Activated naive CD4-positive, alpha-beta T cell (primary cell): ENCODE data around the gene TAS2R40.
"Not testable (repeated sequence)": the region's sequence is repeated elsewhere in the genome, so short reads cannot be mapped to it uniquely, and the experiment has no call there.

Source experiments
- DNase-seq, 4 experiments: peaks; one replicate each; lab custom pipeline; 2025; lab: John Stamatoyannopoulos, UW

TAS2R40 gene

DNA sequence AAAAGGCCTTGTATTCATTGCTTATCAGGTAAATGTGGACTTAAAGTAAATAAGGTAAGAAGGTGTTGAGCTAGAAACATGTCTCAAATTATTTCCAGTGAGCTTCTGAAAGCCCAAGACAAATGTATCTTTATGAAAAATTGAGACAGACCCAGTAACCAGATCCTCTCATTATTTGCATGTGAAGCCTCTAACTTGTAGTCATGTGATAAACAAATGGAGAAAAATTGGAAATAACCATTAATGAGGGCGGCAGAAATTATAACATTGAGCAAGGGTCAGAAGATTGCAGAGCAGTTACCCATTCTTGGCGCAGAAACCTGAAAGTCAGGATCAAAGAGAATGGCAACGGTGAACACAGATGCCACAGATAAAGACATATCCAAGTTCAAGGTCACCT lies at the start of gene TAS2R40:
TAS2R40 (plus strand) TSS at position 301 of the 400 bp plus-strand sequence; CDS start at position 343, 42 bp downstream.
- DNase-seq = no peak

DNA sequence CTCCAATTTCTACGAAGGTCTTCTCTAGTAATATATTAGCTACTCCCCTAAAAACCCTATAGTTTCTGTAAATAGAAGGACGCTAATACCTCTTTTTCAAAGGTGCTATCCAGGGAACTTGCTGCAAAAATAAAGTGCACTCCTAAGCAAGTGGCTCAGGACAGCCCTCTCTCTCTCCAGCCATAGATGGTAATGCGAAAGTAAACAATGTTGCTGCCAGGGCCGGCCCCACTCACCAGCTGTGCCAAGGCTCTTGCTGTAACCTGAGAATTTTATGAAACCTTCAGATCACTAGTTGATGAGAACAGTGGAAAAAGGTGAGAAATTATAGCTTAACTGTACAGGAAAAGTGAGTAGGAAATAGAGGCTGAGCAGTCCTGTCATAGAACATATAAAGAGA lies 49.5 kb upstream of the TAS2R40 start:
- no peak for DNase-seq

DNA sequence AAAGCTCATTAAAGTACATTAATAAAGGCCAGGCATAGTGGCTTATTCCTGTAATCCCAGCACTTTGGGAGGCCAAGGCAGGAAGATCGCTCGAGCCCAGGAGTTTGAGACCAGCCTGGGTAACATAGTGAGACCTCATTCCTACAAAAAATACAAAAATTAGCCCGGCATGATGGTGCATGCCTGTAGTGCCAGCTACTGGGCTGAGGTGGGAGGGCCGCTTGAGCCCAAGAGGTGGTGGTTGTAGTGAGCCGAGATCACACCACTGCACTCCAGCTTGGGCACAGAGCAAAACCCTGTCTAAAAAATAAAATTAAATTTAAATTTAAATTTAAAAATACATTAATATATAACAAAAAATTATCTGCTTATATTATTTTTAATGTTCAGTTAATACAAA lies 45.7 kb upstream of the TAS2R40 start:
- DNase-seq = no peak

DNA sequence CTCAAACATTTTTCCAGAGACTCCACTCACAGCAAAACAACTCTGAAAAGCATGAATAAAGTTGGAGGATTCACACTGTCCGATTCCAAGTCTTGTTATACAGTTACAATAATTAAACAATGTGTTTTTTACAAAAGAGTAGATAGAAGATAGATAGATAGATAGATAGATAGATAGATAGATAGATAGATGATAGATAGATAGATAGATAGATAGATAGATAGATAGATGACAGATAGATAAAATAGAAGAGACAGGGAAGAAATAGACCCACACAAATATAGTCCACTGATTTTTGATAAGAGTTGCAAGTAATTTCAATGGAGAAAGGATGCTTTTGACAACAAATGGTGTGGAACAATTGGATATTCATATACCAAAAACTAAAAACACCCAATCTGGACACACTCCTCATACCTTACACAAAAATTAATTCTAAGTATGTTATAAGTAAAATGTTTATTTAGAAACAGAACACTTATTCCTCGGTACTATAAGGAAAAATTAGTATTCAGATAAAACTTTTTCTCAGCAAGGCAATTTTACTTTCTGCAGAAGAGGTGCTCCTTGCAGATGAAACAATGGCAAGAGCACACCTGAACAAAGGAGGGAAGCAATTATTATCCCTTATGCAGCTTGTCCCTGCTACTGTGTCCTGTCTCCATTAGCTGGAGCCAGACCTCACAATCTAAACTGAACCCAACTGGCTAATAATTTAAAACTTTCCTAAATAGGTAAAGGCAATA lies 44.3 kb upstream of the TAS2R40 start:
- no peak for DNase-seq

DNA sequence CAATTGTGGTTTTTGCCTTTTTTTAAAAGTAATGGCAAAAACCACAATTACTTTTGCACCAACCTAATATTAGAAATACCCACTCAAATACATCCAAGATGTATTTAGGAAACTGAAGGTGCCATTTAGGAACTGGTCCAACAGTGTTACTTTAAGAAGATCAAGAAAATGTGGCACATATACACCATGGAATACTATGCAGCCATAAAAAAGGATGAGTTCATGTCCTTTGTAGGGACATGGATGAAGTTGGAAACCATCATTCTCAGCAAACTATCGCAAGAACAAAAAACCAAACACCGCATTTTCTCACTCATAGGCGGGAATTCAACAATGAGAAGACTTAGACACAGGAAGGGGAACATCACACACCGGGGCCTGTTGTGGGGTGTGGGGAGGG lies 41.1 kb upstream of the TAS2R40 start:
- DNase-seq = not testable (repeated sequence)

DNA sequence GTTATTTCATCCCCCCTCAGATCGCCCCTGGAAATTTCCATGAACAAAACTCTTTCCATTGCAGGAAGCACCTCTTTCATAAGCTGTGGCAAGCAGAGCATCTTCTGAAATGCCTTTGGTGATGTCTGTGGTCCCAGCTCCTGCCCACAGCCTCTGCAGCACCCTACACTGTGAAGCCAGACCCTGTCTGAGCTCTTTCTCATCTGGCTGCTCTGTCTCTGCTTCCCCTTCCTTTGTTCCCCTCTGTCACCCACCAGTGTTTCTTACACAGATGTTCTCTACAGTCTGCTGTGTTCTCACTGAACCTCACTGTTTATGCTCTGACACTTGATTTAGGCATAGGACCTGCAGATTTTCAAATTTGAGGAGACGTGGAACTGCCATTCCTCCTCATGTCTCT lies 40.5 kb upstream of the TAS2R40 start:
- DNase-seq = no peak

DNA sequence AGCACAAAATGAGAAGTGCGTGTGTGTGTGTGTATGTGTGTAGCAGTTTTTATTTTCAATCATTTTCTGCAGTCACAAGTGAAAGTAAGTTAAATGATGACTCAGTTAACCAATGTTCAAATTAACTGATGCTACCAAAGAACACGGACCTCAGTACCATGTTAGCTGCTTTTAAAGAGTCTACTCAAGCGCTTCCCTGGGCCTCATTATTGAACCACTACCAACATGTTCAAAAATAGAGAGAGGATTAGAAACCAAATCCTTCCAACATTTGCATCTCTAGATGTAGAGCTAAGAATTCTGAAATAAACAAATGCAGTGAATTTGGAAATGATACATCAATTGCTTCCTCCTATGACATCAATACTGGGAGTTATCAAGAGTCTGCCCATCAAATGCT lies 38.8 kb upstream of the TAS2R40 start, which contains the start of gene TAS2R39:
TAS2R39 (plus strand) TSS at position 396 of the 400 bp plus-strand sequence; CDS start at position 396, 0 bp downstream.
- DNase-seq = no peak

DNA sequence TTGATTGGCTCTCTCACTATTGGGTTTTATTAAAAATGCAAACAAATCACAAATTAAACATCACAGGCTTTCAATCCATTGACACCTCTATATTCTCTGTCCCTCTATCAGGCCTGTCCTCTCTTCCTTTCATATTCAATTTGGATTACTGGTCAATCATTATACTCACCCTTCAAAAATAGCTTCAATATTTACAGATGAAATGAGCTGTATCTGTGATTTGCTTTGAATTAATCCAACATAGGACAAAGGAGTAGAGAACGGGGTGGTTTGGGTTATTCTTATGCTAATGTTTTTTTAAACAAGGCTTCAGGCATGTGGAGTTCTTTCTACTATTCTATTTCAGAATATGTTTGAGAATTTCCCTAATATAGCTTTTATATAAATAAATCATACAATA lies 36.3 kb upstream of the TAS2R40 start:
- no peak for DNase-seq

DNA sequence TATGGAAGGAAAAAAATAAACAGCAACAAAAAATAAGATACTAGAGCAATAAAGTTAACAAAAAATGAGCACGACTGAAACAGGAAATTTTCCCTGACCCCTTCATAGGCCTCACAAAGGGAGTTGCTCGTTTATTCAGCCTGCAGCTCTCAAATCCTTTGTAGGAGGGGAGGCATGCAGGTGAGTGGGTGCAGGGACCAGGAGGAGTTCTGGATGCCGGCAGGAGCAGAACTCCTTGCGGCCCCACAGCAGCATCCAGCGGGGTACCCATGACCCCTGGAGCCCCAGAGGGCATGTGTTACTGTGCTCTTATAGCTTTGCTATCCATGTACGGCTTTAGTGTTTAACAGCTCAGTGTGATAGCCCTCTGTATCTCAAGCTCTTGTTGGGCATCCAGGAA lies 32.8 kb upstream of the TAS2R40 start:
- DNase-seq = no peak

DNA sequence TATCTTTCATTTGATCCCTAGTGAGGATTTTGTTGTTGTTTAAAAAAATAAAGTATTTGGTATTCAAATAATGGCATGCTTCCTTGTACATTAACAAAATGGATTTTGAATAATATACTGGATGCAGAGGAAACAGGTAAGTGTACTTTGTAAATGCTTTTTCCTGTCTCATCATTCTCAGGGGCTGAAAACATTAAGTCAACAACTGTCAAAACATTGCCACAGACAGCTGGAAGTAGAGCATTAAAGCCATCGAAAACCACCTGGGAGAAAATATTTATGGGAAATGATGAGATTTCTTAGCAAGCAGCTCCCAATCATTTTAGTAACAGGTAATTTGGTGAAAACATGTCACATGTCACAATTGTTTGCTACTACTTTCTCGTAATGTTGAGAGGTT lies 28.0 kb upstream of the TAS2R40 start:
- no peak for DNase-seq

DNA sequence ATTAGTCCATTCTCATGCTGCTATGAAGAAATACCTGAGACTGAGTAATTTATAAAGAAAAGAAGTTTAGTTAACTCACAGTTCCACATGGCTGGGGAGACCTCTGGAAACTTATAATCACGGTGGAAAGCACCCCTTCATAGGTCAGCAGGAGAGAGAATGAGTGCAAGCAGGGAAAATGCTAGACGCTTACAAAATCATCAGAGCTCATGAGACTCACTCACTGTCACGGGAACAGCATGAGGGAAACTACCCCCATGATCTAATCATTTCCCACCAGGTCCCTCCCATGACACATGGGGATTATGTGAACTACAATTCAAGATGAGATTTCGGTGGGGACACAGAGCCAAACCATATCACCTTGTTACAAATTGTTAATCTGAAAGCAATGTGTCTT lies 22.8 kb upstream of the TAS2R40 start:
- DNase-seq = no peak

DNA sequence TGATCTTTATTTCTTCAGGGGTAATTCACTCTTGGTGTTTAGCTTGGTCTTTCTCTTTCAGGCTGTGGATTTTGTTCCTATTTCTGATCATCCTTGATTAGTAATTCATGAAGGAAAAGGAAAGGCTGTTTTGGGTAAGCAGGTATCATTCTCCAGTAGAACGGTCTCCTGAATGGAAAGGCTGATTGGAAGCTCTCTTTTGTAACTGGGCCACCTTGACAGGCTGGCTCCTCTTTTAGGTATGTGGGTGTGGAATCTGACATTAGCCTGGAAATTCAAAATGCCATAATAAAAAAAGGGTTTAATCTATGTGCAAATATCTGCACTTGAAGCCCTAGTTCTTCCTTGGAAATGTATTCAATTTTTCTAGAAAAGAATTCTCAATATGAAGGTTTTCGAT lies 19.7 kb upstream of the TAS2R40 start:
- no peak for DNase-seq

DNA sequence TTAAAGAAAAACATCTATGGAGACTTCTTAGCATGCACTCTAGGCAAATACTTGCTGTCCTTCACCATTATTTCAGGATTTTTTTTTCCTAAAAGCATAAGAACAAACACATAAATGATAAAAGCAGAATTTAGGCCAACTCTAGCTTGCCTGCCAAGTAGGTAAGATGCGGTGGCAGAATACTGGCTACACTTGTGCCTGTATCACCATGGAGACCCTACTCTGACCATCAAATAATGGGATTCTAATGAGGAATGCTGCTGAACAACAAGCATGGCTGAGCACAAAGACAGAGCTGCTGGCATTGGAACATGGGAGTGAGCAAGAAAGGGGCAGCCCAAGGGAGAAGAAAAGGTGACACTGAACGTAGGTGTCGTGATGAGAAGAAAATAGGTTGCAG lies 18.5 kb upstream of the TAS2R40 start:
- no peak for DNase-seq

DNA sequence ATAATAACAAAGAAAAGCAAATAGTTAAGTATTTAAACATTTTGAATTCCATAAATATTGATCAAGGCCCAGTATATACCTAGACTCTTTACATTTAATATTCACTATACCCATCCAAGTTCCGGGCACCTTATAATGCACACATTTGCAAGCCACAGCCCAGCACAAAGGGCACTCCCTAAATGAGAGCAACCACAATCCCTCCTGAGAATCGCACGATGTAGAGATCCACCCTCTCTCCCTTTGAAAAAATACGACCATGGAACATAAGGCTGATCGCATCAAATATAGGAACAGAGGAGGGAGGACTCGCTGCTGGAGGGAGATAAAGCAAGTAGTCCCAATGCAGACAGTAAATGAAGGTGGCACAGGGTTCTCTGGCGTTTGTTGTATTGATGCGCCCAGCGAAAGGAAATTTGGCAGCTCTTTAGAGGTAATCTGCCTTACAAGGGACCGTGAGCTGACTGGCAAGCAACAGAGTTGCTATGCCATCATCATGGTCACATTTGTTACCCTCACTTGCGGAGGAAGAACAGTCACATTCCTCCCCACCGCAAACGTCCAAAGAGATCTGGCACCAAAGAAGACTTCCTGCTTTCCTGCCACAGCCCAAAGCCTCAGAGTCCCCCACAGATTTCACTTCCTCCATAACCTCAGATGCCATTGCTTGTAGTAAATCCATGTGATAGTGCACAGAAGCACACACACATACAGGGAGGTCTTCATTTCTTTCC lies 16.1 kb upstream of the TAS2R40 start:
- DNase-seq = no peak

DNA sequence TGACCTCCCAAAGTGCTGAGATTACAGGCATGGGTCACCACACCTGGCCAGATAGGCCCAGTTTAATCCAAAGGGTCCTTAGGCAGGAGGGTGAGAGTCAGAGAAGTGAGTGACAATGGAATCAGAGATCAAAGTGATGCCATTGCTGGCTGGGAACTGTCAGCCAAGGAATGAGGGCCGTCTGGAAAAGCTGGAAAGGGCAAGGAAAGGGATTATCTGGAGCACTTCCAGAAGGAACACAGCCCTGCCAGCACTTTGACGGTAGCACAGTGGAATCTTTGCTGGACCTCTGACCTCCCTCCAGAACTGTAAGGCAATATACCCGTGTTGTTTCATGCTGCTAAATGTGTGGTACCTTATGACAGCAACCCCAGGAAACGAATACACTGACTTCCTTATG lies 11.3 kb upstream of the TAS2R40 start:
- DNase-seq = no peak

DNA sequence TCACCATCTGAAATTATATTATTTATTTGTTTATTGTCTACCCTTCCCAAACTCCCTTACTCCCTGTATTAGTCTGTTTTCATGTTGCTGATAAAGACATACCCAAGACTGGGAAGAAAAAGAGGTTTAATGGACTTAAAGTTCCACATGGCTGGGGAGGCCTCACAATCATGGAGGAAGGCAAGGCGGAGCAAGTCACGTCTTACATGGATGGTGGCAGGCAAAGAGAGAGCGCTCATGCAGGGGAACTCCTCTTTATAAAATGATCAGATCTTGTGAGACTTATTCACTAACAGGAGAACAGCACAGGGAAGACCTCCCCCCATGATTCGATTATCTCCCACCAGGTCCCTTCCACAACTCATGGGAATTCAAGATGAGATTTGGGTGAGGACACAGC lies 8.4 kb upstream of the TAS2R40 start:
- not testable (repeated sequence) for DNase-seq

DNA sequence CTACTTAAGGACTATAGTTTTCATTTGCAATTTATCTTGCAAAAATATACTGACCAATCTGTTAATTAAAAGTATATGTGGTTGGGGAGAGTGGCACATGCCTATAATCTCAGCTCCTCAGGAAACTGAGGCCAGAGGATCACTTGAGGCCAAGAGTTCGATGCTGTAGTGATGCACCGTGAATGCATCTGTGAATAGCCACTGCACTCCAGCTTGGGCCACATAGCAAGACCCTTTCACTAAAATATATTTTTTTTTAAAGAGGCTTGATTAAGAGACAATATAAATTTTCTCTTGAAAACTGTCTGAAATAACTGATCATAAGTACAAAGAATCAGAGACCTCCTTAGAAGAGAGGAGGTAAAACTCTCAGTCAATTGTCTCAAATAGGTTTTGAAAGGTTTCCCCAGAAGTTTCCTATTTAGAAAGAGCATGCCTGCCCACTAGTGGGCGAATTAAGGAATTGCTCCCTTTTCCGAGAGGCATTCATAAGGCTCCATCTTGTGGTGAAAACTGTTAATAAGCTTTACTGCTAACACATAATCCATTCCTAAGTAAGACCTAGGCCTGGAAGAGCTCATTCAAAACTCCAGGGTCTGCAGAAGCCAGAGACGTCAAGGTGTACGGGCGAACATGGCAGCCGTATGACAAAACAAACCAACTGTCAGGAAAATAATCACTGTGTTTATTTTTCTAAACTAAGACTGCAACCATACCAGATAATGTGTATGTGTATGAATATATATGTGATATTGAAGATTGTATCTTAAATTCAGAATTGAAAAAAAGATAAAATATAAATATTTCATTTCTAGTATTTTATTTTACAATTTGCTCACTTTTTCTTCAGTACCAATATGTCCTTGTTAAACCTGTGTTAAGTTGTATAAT lies 6.8 kb upstream of the TAS2R40 start:
- DNase-seq = peak in 1 of 4 experiments; percentile 30

DNA sequence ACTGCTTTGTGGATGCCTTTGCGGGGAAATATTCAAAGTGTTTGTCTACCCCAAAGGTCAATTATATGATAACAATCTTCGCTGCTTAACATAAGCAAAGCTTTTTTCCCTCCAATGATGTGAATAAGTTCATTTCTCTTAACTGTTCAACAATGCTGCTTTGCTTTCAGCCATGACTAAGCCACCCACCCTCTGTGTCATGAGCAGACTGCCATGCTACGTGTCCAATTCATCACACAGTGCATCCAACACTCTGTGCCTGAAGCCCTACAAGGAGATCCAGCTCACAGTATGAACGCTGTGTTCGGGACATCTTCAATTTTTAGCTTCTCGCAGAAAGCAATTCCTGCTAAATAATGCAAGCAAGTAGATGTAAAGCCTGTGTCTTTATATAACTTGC lies 5.7 kb upstream of the TAS2R40 start:
- no peak for DNase-seq

DNA sequence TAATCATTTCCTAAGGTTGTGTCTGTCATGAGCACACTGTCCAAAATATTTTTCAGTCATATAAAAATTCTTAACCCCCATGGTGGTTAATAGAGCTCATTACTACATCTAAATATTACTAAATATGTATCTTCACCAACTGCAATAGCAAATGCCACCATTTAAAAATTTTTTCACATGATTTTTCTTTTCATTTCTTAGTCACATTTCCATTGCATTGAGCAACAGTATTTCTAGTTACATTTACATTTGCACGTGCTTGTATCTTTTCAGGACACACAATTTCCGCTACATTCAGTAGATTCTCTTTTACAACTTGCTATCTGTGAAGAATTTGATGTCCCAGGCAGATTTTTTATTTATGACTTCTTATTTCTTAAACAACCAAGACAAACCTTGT lies 5.2 kb upstream of the TAS2R40 start:
- DNase-seq = no peak

DNA sequence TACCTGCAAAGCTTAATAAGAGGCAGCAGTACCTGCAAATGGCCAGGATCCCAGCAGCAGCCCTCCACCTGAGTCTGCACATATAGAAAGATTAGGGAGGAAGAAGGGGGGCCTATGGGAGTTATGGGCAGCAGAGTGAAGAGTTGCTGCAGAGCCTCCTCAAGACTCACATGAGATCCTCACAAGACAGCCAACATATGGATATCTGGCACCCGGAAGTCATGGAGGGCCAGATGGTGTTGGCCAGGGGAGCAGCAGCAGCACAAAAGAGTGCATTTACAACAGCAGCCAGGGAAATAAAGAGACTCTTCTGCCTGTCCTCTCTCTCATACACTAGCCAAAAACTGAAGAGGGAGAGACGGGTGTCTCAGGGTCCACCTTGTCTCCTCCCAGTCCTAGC lies 4.0 kb upstream of the TAS2R40 start:
- no peak for DNase-seq

DNA sequence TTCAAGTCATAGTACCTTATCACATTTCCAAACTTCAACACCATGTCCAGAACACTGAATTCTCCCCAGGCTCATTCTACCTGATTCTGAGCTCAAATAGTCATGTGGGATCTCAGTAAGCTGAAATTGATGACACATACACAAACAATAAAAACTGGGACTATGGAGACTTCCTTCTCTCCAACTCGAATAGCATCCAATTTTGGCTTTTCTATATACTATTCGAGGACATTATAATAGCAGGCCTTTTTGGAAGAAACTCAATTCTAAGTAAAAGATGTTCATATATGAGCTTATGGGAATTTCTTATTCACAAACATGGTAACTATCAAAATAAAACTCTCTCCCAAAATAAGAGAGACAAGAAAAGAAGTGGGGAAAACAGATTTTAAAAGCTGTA lies 551 bp upstream of the TAS2R40 start:
- no peak for DNase-seq

DNA sequence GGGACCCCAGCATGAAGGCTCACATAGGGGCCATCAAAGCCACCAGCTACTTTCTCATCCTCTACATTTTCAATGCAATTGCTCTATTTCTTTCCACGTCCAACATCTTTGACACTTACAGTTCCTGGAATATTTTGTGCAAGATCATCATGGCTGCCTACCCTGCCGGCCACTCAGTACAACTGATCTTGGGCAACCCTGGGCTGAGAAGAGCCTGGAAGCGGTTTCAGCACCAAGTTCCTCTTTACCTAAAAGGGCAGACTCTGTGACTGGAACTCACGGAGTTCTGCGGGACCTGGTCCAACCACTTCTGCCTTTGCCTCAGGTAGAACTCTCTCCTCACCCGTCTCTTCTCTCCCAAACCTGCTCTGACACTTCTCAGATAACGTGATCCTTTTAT lies 945 bp downstream of the TAS2R40 start:
- DNase-seq = no peak

DNA sequence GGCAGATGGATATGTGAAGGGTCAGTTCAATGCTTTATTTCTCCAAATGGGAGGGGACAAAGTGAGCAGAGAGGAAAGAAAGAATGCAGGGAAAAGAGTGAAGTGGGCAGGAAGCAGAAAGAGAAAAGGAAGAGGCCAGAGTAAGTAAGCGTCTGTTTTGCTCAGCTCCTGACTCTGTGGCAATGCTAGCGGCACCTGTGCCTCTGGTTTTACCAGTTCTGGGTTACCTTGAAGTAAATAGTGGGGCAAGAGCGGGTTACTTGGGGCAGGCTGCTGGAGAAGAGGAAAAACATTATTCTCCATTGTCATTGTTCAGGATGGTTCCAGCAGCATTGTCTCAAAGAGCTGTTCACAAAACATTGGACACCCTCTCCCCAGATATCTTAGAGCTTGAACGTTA lies 1.9 kb downstream of the TAS2R40 start:
- no peak for DNase-seq
